DMS 273 (cell line): ENCODE measurements around the gene ADCY9.
"Not testable (repeated sequence)": the region's sequence is repeated elsewhere in the genome, so short reads cannot be mapped to it uniquely, and the experiment has no call there.

Experiments used
- DNase-seq: peaks from one replicate; lab custom pipeline; 2025; ENCODE audit not compliant: unreplicated experiment; lab: John Stamatoyannopoulos, UW

ADCY9 gene

GRCh38 chr16:4116325-4117249, at the start of gene ADCY9:
ADCY9 (minus strand) TSS chr16:4116442; CDS start chr16:4115442, 1,000 bp downstream.
- DNase-seq, result peak; percentile 95

GRCh38 chr16:4160658-4161430, 44.6 kb upstream of the ADCY9 start:
- no peak for DNase-seq

GRCh38 chr16:4159726-4160125, 43.5 kb upstream of the ADCY9 start:
- DNase-seq, result no peak

GRCh38 chr16:4158143-4159093, 42.2 kb upstream of the ADCY9 start:
- no peak for DNase-seq

GRCh38 chr16:4157376-4157825, 41.2 kb upstream of the ADCY9 start:
- DNase-seq, result no peak

- DNase-seq, result not testable (repeated sequence)
Observed at GRCh38 chr16:4156503-4156902, 40.3 kb upstream of the ADCY9 start.

GRCh38 chr16:4153364-4153763, 37.1 kb upstream of the ADCY9 start:
- DNase-seq, result not testable (repeated sequence)

- DNase-seq, result no peak
Observed at GRCh38 chr16:4152267-4152666, 36.0 kb upstream of the ADCY9 start.

GRCh38 chr16:4147236-4147635, 31.0 kb upstream of the ADCY9 start:
- no peak for DNase-seq

- DNase-seq, result no peak
Observed at GRCh38 chr16:4142268-4142667, 26.0 kb upstream of the ADCY9 start.

- no peak for DNase-seq
Observed at GRCh38 chr16:4141604-4142003, 25.4 kb upstream of the ADCY9 start.

GRCh38 chr16:4140652-4141051, 24.4 kb upstream of the ADCY9 start:
- DNase-seq, result peak; percentile 86

GRCh38 chr16:4139968-4140367, 23.7 kb upstream of the ADCY9 start:
- DNase-seq, result no peak

GRCh38 chr16:4138713-4139112, 22.5 kb upstream of the ADCY9 start:
- DNase-seq, result no peak

GRCh38 chr16:4137438-4137837, 21.2 kb upstream of the ADCY9 start:
- DNase-seq, result no peak

GRCh38 chr16:4136229-4136813, 20.1 kb upstream of the ADCY9 start:
- no peak for DNase-seq

- DNase-seq, result no peak
Observed at GRCh38 chr16:4135537-4135936, 19.3 kb upstream of the ADCY9 start.

- DNase-seq, result no peak
Observed at GRCh38 chr16:4133897-4134372, 17.7 kb upstream of the ADCY9 start.

- no peak for DNase-seq
Observed at GRCh38 chr16:4131621-4132020, 15.4 kb upstream of the ADCY9 start.
